Uterus (tissue), 2 donors: Measurements from ENCODE around the gene ZNF587.

ENCODE experiments used
- CTCF ChIP-seq, 4 experiments: fragments of 200-600 bp in 2 of 4; fragments of 450-650 bp in 2 of 4; sonication (generic) in 2 of 4; IDR thresholded peaks; one replicate each; pipeline ENCODE4 v1.5.1; 2016 to 2019; ENCODE audit warnings: antibody characterized with exemption in 4 of 4, mild to moderate bottlenecking in 2 of 4, moderate library complexity in 1 of 4
- POLR2A ChIP-seq, 2 donors: fragments of 450-650 bp; IDR thresholded peaks; one replicate each; pipeline ENCODE4 v1.6.1; 2016; ENCODE audit warnings: antibody characterized with exemption in 2 of 2, mild to moderate bottlenecking in 1 of 2, moderate library complexity in 1 of 2

DNA sequence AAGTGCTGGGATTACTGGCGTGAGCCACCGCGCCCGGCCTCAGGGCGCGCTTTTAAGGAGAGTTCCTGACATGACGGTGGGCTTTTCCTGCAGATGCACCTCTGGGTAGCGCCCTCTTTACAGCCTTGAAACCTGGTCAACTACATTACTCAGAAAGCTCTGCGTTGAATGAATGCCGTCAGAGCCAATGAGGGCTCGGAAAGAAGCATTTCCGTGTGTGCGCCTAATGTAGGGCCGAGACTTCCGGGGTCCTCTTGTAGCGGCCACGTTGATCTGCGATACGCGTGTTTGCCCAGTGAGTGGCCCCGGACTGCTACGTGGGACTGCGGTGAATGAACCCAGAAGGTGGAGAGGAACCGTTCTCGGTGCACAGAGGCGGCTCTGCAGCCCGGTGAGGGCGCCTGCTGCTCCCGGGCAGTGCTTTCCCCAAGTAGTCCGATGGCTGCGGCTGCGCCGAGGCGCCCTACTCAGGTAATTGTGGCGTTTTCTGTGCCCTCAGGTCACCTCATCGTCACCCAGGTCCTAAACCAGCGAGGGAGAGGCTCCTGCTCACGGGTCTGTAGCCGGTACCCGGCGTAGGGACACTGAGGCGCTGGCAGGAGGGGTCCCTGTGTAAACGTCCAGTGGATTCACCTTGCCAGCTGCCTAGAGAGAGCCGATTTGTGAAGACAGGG, 30.0 kb upstream of the ZNF587 start:
- TF ChIP-seq CTCF (IDR thresholded peaks at IDR 0.05) (no peak), POLR2A (IDR thresholded peaks at IDR 0.05) (peak in 1 of 2 donors; percentile 42)
